Trophoblast cell (in vitro differentiated cells and primary cell): Measurements from ENCODE around the gene ZNF609. TPM values are rescaled to one million over a fixed set of nuclear protein-coding genes. Genes with fewer than 3 reads are reported as not detected.

Experiments used
- DNase-seq, 2 donors: peaks; one replicate each; pipeline ENCODE4 v3.0.0-alpha.2; 2016
- H2AFZ ChIP-seq: 2 replicates; pipeline ENCODE4 v1.6.1; 2013; ENCODE audit warnings: low read length, moderate library complexity, mild to moderate bottlenecking; ENCODE audit not compliant: insufficient read depth, poor library complexity
- H2AK5ac ChIP-seq: 2 replicates; pipeline ENCODE4 v1.6.1; 2013; ENCODE audit warnings: mild to moderate bottlenecking, low read length
- H2BK120ac ChIP-seq: 2 replicates; pipeline ENCODE4 v1.6.1; 2013; ENCODE audit warnings: low read length, mild to moderate bottlenecking, moderate library complexity; ENCODE audit not compliant: insufficient read depth, poor library complexity
- H2BK12ac ChIP-seq: 2 replicates; pipeline ENCODE4 v1.6.1; 2013; ENCODE audit warnings: mild to moderate bottlenecking, low read length, moderate library complexity
- H2BK5ac ChIP-seq: 2 replicates; pipeline ENCODE4 v1.6.1; 2013; ENCODE audit warnings: low read length, low read depth, moderate library complexity, mild to moderate bottlenecking; ENCODE audit not compliant: poor library complexity
- H3K14ac ChIP-seq: 2 replicates; pipeline ENCODE4 v1.6.1; 2013; ENCODE audit warnings: mild to moderate bottlenecking, low read length
- H3K18ac ChIP-seq: 2 replicates; pipeline ENCODE4 v1.6.1; 2013; ENCODE audit warnings: mild to moderate bottlenecking, low read length
- H3K23ac ChIP-seq: 2 replicates; pipeline ENCODE4 v1.6.1; 2013; ENCODE audit warnings: low read length
- H3K27ac ChIP-seq: 2 replicates; pipeline ENCODE4 v1.5.1; 2013; ENCODE audit warnings: low read depth, mild to moderate bottlenecking, inconsistent platforms, low read length, moderate library complexity
- H3K27me3 ChIP-seq: 2 replicates; pipeline ENCODE4 v1.6.1; 2013; ENCODE audit warnings: inconsistent platforms, mild to moderate bottlenecking, low read length, moderate library complexity; ENCODE audit not compliant: insufficient read depth
- H3K36me3 ChIP-seq, 2 experiments: 1 replicate in 1 of 2; 2 replicates in 1 of 2; pipeline ENCODE4 v1.6.1; 2013; ENCODE audit warnings: low read length in 2 of 2, mild to moderate bottlenecking in 2 of 2, moderate library complexity in 1 of 2; ENCODE audit not compliant: insufficient read depth in 2 of 2, control insufficient read depth in 1 of 2
- H3K4ac ChIP-seq: 2 replicates; pipeline ENCODE4 v1.6.1; 2013; ENCODE audit warnings: low read depth, mild to moderate bottlenecking, low read length, moderate library complexity
- H3K4me1 ChIP-seq, 2 experiments: 1 replicate in 1 of 2; 2 replicates in 1 of 2; pipeline ENCODE4 v1.6.1; 2013; ENCODE audit warnings: low read length in 2 of 2, mild to moderate bottlenecking in 2 of 2, moderate library complexity in 1 of 2; ENCODE audit not compliant: insufficient read depth in 2 of 2, control insufficient read depth in 1 of 2
- H3K4me2 ChIP-seq: 2 replicates; pipeline ENCODE4 v1.6.1; 2013; ENCODE audit warnings: inconsistent platforms, mild to moderate bottlenecking, low read length, moderate library complexity
- H3K4me3 ChIP-seq: 2 replicates; pipeline ENCODE4 v1.5.1; 2013; ENCODE audit warnings: mild to moderate bottlenecking, low read depth, low read length, inconsistent platforms
- H3K79me1 ChIP-seq: one replicate; pipeline ENCODE4 v1.6.1; 2013; ENCODE audit warnings: low read length
- H3K79me2 ChIP-seq: 2 replicates; pipeline ENCODE4 v1.6.1; 2013; ENCODE audit warnings: low read length, mild to moderate bottlenecking; ENCODE audit not compliant: control insufficient read depth, insufficient read depth, poor library complexity
- H3K9ac ChIP-seq: 2 replicates; pipeline ENCODE4 v1.6.1; 2013; ENCODE audit warnings: mild to moderate bottlenecking, low read length
- H3K9me3 ChIP-seq: 2 replicates; pipeline ENCODE4 v1.6.1; 2013; ENCODE audit warnings: low read depth, mild to moderate bottlenecking, control low read depth, inconsistent platforms, low read length; ENCODE audit not compliant: insufficient read depth
- H4K12ac ChIP-seq: 2 replicates; pipeline ENCODE4 v1.6.1; 2013; ENCODE audit warnings: low read depth, mild to moderate bottlenecking, low read length, moderate library complexity
- H4K8ac ChIP-seq: 2 replicates; pipeline ENCODE4 v1.6.1; 2013; ENCODE audit warnings: low read depth, mild to moderate bottlenecking, low read length, moderate library complexity
- H4K91ac ChIP-seq: one replicate; pipeline ENCODE4 v1.6.1; 2013; ENCODE audit warnings: low read depth, mild to moderate bottlenecking, low read length, moderate library complexity
- WGBS: extraction: QIAGEN DNeasy Blood & Tissue Kit; methylation state at CpG from one replicate; pipeline ENCODE4 v1.1.7; 2013; ENCODE audit warnings: missing lambda C conversion rate; ENCODE audit not compliant: insufficient read length, insufficient coverage; ENCODE audit errors: extremely low coverage; 5-methylcytosine and 5-hydroxymethylcytosine counted together
- polyA plus RNA-seq: library from polyadenylated mRNA; stranded (reverse); fragments of 200-250 nt; gene quantifications from 2 replicates; pipeline ENCODE4 v1.2.3, GENCODE V29; 2013

The ZNF609 gene
- 20.0 and 20.6 TPM in 2 replicates for polyA plus RNA-seq

- Histone ChIP-seq H3K4ac (peak within 1 kb of the TSS; percentile 53), H3K79me1 (peaks cover 13% of the 10 kb centered on the region), H2AFZ (peak within 1 kb of the TSS; percentile 79), H2AK5ac (peak within 1 kb of the TSS; percentile 49), H3K14ac (peak within 1 kb of the TSS; percentile 93), H3K36me3 (peaks cover 0 to under 1% of the 10 kb centered on the region in 2 experiments), H3K9me3 (no peaks in the 10 kb centered on the region), H3K4me1 (peaks cover 8 to 11% of the 10 kb centered on the region in 2 experiments), H2BK120ac (peak within 1 kb of the TSS; percentile 76), H3K4me3 (peak within 1 kb of the TSS; percentile 82), H3K79me2 (peaks cover 3% of the 10 kb centered on the region), H2BK5ac (peak within 1 kb of the TSS; percentile 80), H3K4me2 (peak within 1 kb of the TSS; percentile 95), H3K18ac (peak within 1 kb of the TSS; percentile 94), H3K9ac (peak within 1 kb of the TSS; percentile 79), H4K91ac (peak within 1 kb of the TSS; percentile 96), H4K12ac (peak within 1 kb of the TSS; percentile 77), H2BK12ac (no peak within 1 kb of the TSS), H3K23ac (no peak within 1 kb of the TSS), H4K8ac (peak within 1 kb of the TSS; percentile 91), H3K27me3 (no peaks in the 10 kb centered on the region), H3K27ac (peak within 1 kb of the TSS; percentile 80)
- no CpG with 5 or more reads among the region's 45 CpGs for WGBS
- peak; percentile 97 to 99 for DNase-seq
These were observed at the start of gene ZNF609 for GRCh38 chr15:64460206-64460723. TSS of gene ZNF609 (plus strand) at chr15:64460578. CDS start at chr15:64499420, 38,842 bp downstream.

- Histone ChIP-seq H3K79me2 (no peaks in the 10 kb centered on the region), H3K4me3 (no peak overlapping the region), H3K23ac (no peak overlapping the region), H2BK5ac (no peak overlapping the region), H2AK5ac (no peak overlapping the region), H3K9ac (no peak overlapping the region), H3K27me3 (no peaks in the 10 kb centered on the region), H4K12ac (no peak overlapping the region), H2BK12ac (no peak overlapping the region), H3K4me2 (no peak overlapping the region), H3K9me3 (no peaks in the 10 kb centered on the region), H3K27ac (no peak overlapping the region), H4K8ac (no peak overlapping the region), H2AFZ (no peak overlapping the region), H3K79me1 (no peaks in the 10 kb centered on the region), H3K4me1 (no peaks in the 10 kb centered on the region), H3K18ac (no peak overlapping the region), H3K4ac (no peak overlapping the region), H3K36me3 (peaks cover 23 to 26% of the 10 kb centered on the region in 2 experiments), H3K14ac (no peak overlapping the region), H4K91ac (no peak overlapping the region), H2BK120ac (no peak overlapping the region)
- WGBS, result no CpG with 5 or more reads among the region's 2 CpGs
- peak in 1 of 2 donors; percentile 75 for DNase-seq
These were observed 48.2 kb upstream of the ZNF609 start for GRCh38 chr15:64412216-64412615.

GRCh38 chr15:64422697-64423096 is 37.7 kb upstream of the ZNF609 start:
- Histone ChIP-seq H3K9me3 (no peaks in the 10 kb centered on the region), H3K36me3 (peaks cover 22 to 31% of the 10 kb centered on the region in 2 experiments), H3K4me1 (no peaks in the 10 kb centered on the region), H4K12ac (no peak overlapping the region), H3K4me2 (no peak overlapping the region), H3K79me2 (no peaks in the 10 kb centered on the region), H4K8ac (no peak overlapping the region), H3K27me3 (no peaks in the 10 kb centered on the region), H3K79me1 (no peaks in the 10 kb centered on the region), H2BK5ac (no peak overlapping the region), H3K18ac (no peak overlapping the region), H2AFZ (no peak overlapping the region), H2AK5ac (no peak overlapping the region), H4K91ac (no peak overlapping the region), H3K9ac (no peak overlapping the region), H3K14ac (no peak overlapping the region), H2BK120ac (no peak overlapping the region), H2BK12ac (no peak overlapping the region), H3K27ac (no peak overlapping the region), H3K4me3 (no peak overlapping the region), H3K23ac (no peak overlapping the region), H3K4ac (no peak overlapping the region)
- WGBS, result no CpG with 5 or more reads among the region's 2 CpGs
- DNase-seq, result no peak

GRCh38 chr15:64423970-64424369 is 36.4 kb upstream of the ZNF609 start:
- no peaks in the 10 kb centered on the region for H3K27me3 ChIP-seq
- no peak overlapping the region for H3K4ac ChIP-seq
- no peak overlapping the region for H2AFZ ChIP-seq
- no peak overlapping the region for H3K27ac ChIP-seq
- no peak overlapping the region for H3K4me3 ChIP-seq
- no peaks in the 10 kb centered on the region for H3K9me3 ChIP-seq
- H3K4me1 ChIP-seq, result no peaks in the 10 kb centered on the region
- no peaks in the 10 kb centered on the region for H3K79me2 ChIP-seq
- no peak overlapping the region for H3K23ac ChIP-seq
- DNase-seq, result no peak
- WGBS, result no CpG with 5 or more reads among the region's 6 CpGs
- H3K14ac ChIP-seq, result no peak overlapping the region
- no peak overlapping the region for H4K8ac ChIP-seq
- no peak overlapping the region for H2BK5ac ChIP-seq
- no peak overlapping the region for H3K9ac ChIP-seq
- no peak overlapping the region for H2AK5ac ChIP-seq
- no peak overlapping the region for H3K18ac ChIP-seq
- no peak overlapping the region for H3K4me2 ChIP-seq
- H3K36me3 ChIP-seq, result peaks cover 20 to 34% of the 10 kb centered on the region in 2 experiments
- no peak overlapping the region for H4K12ac ChIP-seq
- H2BK12ac ChIP-seq, result no peak overlapping the region
- H3K79me1 ChIP-seq, result no peaks in the 10 kb centered on the region
- H4K91ac ChIP-seq, result no peak overlapping the region
- H2BK120ac ChIP-seq, result no peak overlapping the region
